Activated CD4-positive, alpha-beta memory T cell treated with anti-CD3 and anti-CD28 coated beads, Interleukin-2, amount 10 ng/mL, durations not matched to agents 7 days and 5 days (primary cell): ENCODE measurements around the gene SLC7A10. TPM values are rescaled to one million over a fixed set of nuclear protein-coding genes. Genes with fewer than 3 reads are reported as not detected.
"Not testable (repeated sequence)": the region's sequence is repeated elsewhere in the genome, so short reads cannot be mapped to it uniquely, and the experiment has no call there.

Source experiments
- CTCF ChIA-PET: fragments of 350-600 bp; sonication (Branson Sonifier 250); formaldehyde crosslinking; loops from one replicate; lab custom pipeline; 2021; ENCODE audit warnings: antibody characterized with exemption, inconsistent platforms; lab: Charles Lee
- POLR2A ChIA-PET: fragments of 350-600 bp; sonication (Branson Sonifier 250); formaldehyde crosslinking; loops from one replicate; lab custom pipeline; 2021; ENCODE audit warnings: antibody characterized with exemption; lab: Charles Lee
- DNase-seq: peaks from one replicate; pipeline ENCODE4 v3.0.0-alpha.2; 2020
- H3K27ac Mint-ChIP-seq: one replicate; pipeline ENCODE4 v1.8.0; 2021; ENCODE audit warnings: mild to moderate bottlenecking, mixed read lengths
- H3K27me3 Mint-ChIP-seq: one replicate; pipeline ENCODE4 v1.8.0; 2021; ENCODE audit warnings: mixed read lengths
- H3K36me3 Mint-ChIP-seq: one replicate; pipeline ENCODE4 v1.8.0; 2021; ENCODE audit warnings: low read depth, mixed read lengths
- H3K4me1 Mint-ChIP-seq: one replicate; pipeline ENCODE4 v1.8.0; 2021; ENCODE audit warnings: mixed read lengths
- H3K4me3 Mint-ChIP-seq: one replicate; pipeline ENCODE4 v1.8.0; 2021; ENCODE audit warnings: mild to moderate bottlenecking, mixed read lengths
- H3K9me3 Mint-ChIP-seq: one replicate; pipeline ENCODE4 v1.8.0; 2021; ENCODE audit warnings: mixed read lengths
- total RNA-seq, 2 experiments: library from RNA; stranded (reverse); gene quantifications; one replicate each; pipeline ENCODE4 v1.2.3, GENCODE V29; 2021

The SLC7A10 gene
- total RNA-seq, 2 experiments from 2014 or later, result not detected

- Mint-ChIP-seq H3K4me3 (no peak overlapping the region), H3K36me3 (no peaks in the 10 kb centered on the region), H3K27me3 (no peaks in the 10 kb centered on the region), H3K4me1 (no peaks in the 10 kb centered on the region), H3K9me3 (no peaks in the 10 kb centered on the region), H3K27ac (no peak overlapping the region)
- POLR2A ChIA-PET, result no interaction called here
- no peak for DNase-seq
- CTCF ChIA-PET, result no interaction called here
These were observed 10.0 kb downstream of the SLC7A10 start for GRCh38 chr19:33215438-33216197.

- H3K27ac Mint-ChIP-seq, result no peak overlapping the region
- no peak for DNase-seq
These were observed 11.1 kb downstream of the SLC7A10 start for GRCh38 chr19:33214596-33214995.

GRCh38 chr19:33212436-33213172, 13.0 kb downstream of the SLC7A10 start:
- POLR2A ChIA-PET, result no interaction called here
- Mint-ChIP-seq H3K9me3 (no peaks in the 10 kb centered on the region), H3K27me3 (no peaks in the 10 kb centered on the region), H3K4me1 (no peaks in the 10 kb centered on the region), H3K27ac (no peak overlapping the region), H3K4me3 (no peak overlapping the region), H3K36me3 (no peaks in the 10 kb centered on the region)
- DNase-seq, result no peak
- CTCF ChIA-PET, result no interaction called here

More at GRCh38 chr19:33214596-33214995, 11.1 kb downstream of the SLC7A10 start:
- CTCF ChIA-PET, result no interaction called here
- H3K9me3 Mint-ChIP-seq, result no peaks in the 10 kb centered on the region
- no peak overlapping the region for H3K4me3 Mint-ChIP-seq
- POLR2A ChIA-PET, result no interaction called here
- no peaks in the 10 kb centered on the region for H3K36me3 Mint-ChIP-seq
- no peaks in the 10 kb centered on the region for H3K27me3 Mint-ChIP-seq
- H3K4me1 Mint-ChIP-seq, result no peaks in the 10 kb centered on the region

GRCh38 chr19:33211794-33212435, 13.7 kb downstream of the SLC7A10 start:
- POLR2A ChIA-PET, result no interaction called here
- no peak overlapping the region for H3K27ac Mint-ChIP-seq

GRCh38 chr19:33210266-33210940, 15.2 kb downstream of the SLC7A10 start:
- Mint-ChIP-seq H3K4me1 (no peaks in the 10 kb centered on the region), H3K36me3 (no peaks in the 10 kb centered on the region), H3K27me3 (no peaks in the 10 kb centered on the region), H3K27ac (no peak overlapping the region), H3K9me3 (no peaks in the 10 kb centered on the region), H3K4me3 (no peak overlapping the region)
- ChIA-PET CTCF (interaction anchor here (1.4 kb wide), 1 partner anchor 34 kb away, joined by 3 read pairs; no protein-coding TSS in a partner anchor), POLR2A (no interaction called here)
- no peak for DNase-seq

More at GRCh38 chr19:33211794-33212435, 13.7 kb downstream of the SLC7A10 start:
- no peak overlapping the region for H3K4me3 Mint-ChIP-seq
- no peaks in the 10 kb centered on the region for H3K27me3 Mint-ChIP-seq
- no peak for DNase-seq
- no peaks in the 10 kb centered on the region for H3K36me3 Mint-ChIP-seq
- no peaks in the 10 kb centered on the region for H3K9me3 Mint-ChIP-seq
- no peaks in the 10 kb centered on the region for H3K4me1 Mint-ChIP-seq
- CTCF ChIA-PET, result interaction anchor here (0.5 kb wide), 1 partner anchor 28 kb away, joined by 3 read pairs; no protein-coding TSS in a partner anchor

- H3K27ac Mint-ChIP-seq, H3K36me3 Mint-ChIP-seq, H3K27me3 Mint-ChIP-seq, POLR2A ChIA-PET, DNase-seq, H3K9me3 Mint-ChIP-seq, H3K4me1 Mint-ChIP-seq, H3K4me3 Mint-ChIP-seq: not testable (repeated sequence)
- CTCF ChIA-PET, result interaction anchor here (1.4 kb wide), 1 partner anchor 33 kb away, joined by 3 read pairs; no protein-coding TSS in a partner anchor
These were observed 15.8 kb downstream of the SLC7A10 start for GRCh38 chr19:33209850-33210230.

GRCh38 chr19:33208904-33209849, 16.5 kb downstream of the SLC7A10 start:
- Mint-ChIP-seq H3K36me3 (no peaks in the 10 kb centered on the region), H3K4me1 (no peaks in the 10 kb centered on the region), H3K27me3 (no peaks in the 10 kb centered on the region), H3K9me3 (no peaks in the 10 kb centered on the region), H3K4me3 (no peak overlapping the region), H3K27ac (no peak overlapping the region)
- POLR2A ChIA-PET, result no interaction called here
- CTCF ChIA-PET, result interaction anchor here (1.4 to 1.5 kb wide), 2 partner anchors 25 to 33 kb away, joined by 3 read pairs; no protein-coding TSS in a partner anchor
- no peak for DNase-seq

GRCh38 chr19:33208371-33208895, 17.2 kb downstream of the SLC7A10 start:
- H3K27me3 Mint-ChIP-seq, result no peaks in the 10 kb centered on the region
- no peaks in the 10 kb centered on the region for H3K4me1 Mint-ChIP-seq
- H3K9me3 Mint-ChIP-seq, result no peaks in the 10 kb centered on the region
- CTCF ChIA-PET, result interaction anchor here (1.5 kb wide), 1 partner anchor 24 kb away, joined by 3 read pairs; no protein-coding TSS in a partner anchor
- no peak overlapping the region for H3K27ac Mint-ChIP-seq
- POLR2A ChIA-PET, result no interaction called here
- H3K4me3 Mint-ChIP-seq, result no peak overlapping the region
- no peaks in the 10 kb centered on the region for H3K36me3 Mint-ChIP-seq
- DNase-seq, result no peak

GRCh38 chr19:33207903-33208302, 17.7 kb downstream of the SLC7A10 start:
- no peak for DNase-seq
- Mint-ChIP-seq H3K4me3 (no peak overlapping the region), H3K4me1 (no peaks in the 10 kb centered on the region), H3K27me3 (no peaks in the 10 kb centered on the region), H3K27ac (no peak overlapping the region), H3K36me3 (no peaks in the 10 kb centered on the region), H3K9me3 (peaks cover 3% of the 10 kb centered on the region)
- ChIA-PET POLR2A (no interaction called here), CTCF (interaction anchor here (1.5 kb wide), 1 partner anchor 23 kb away, joined by 3 read pairs; no protein-coding TSS in a partner anchor)

GRCh38 chr19:33207040-33207620, 18.5 kb downstream of the SLC7A10 start:
- H3K9me3 Mint-ChIP-seq, result peaks cover 4% of the 10 kb centered on the region
- H3K27ac Mint-ChIP-seq, result no peak overlapping the region
- ChIA-PET CTCF (interaction anchor here (1.5 kb wide), 1 partner anchor 23 kb away, joined by 3 read pairs; no protein-coding TSS in a partner anchor), POLR2A (no interaction called here)
- H3K4me3 Mint-ChIP-seq, result no peak overlapping the region
- no peaks in the 10 kb centered on the region for H3K36me3 Mint-ChIP-seq
- no peaks in the 10 kb centered on the region for H3K4me1 Mint-ChIP-seq
- DNase-seq, result no peak
- no peaks in the 10 kb centered on the region for H3K27me3 Mint-ChIP-seq

GRCh38 chr19:33206261-33207039, 19.2 kb downstream of the SLC7A10 start:
- Mint-ChIP-seq H3K27ac (no peak overlapping the region), H3K4me1 (no peaks in the 10 kb centered on the region), H3K27me3 (no peaks in the 10 kb centered on the region), H3K9me3 (peaks cover 4% of the 10 kb centered on the region), H3K4me3 (no peak overlapping the region), H3K36me3 (no peaks in the 10 kb centered on the region)
- CTCF ChIA-PET, result no interaction called here
- DNase-seq, result no peak
- POLR2A ChIA-PET, result no interaction called here
